SK-N-MC (cell line): ENCODE measurements around the gene JAK2.

Experiments used
- EZH2 ChIP-seq: fragments of 200-600 bp; sonication (generic); IDR thresholded peaks from one replicate; pipeline ENCODE4 v1.6.1; 2017; ENCODE audit warnings: antibody characterized with exemption
- FOXP2 ChIP-seq: optimal IDR thresholded peaks from 2 replicates; pipeline ENCODE3; 2011; ENCODE audit warnings: mild to moderate bottlenecking, moderate library complexity; ENCODE audit not compliant: insufficient read depth; ENCODE audit errors: extremely low read length, control extremely low read depth
- POLR2AphosphoS5 ChIP-seq: IDR thresholded peaks from 2 replicates; pipeline ENCODE4 v1.6.1; 2012; ENCODE audit warnings: mild to moderate bottlenecking, low read depth, low read length, borderline replicate concordance

GRCh38 chr9:5122516-5122915 lies 137.4 kb downstream of the JAK2 start:
- TF ChIP-seq EZH2, result no peak
- no peak for TF ChIP-seq POLR2AphosphoS5
- TF ChIP-seq FOXP2, result no peak
